ENCODE measurements around the gene ARHGAP28. TPM values are rescaled to one million over a fixed set of nuclear protein-coding genes. Genes with fewer than 3 reads are reported as not detected.

Gene ARHGAP28
- total RNA-seq, 2 experiments from 2014 or later, result not detected

- ATAC-seq, result no peak
- no peaks in the 10 kb centered on the region for H3K4me1 Mint-ChIP-seq
- H3K27me3 Mint-ChIP-seq, result no peaks in the 10 kb centered on the region
- intact Hi-C loops (cut with DNase I, micrococcal nuclease), result no loop called here
- H3K4me3 Mint-ChIP-seq, result no peak overlapping the region
- POLR2A ChIA-PET, result no interaction called here
- no peak for DNase-seq
- H3K27ac Mint-ChIP-seq, result no peak overlapping the region
- CTCF ChIA-PET, result interaction anchor here (0.6 kb wide), 1 partner anchor 663 kb away, joined by 3 read pairs; no protein-coding TSS in a partner anchor
- no peaks in the 10 kb centered on the region for H3K36me3 Mint-ChIP-seq (ENCODE audit: low read depth)
- no peaks in the 10 kb centered on the region for H3K9me3 Mint-ChIP-seq (ENCODE audit: low read depth)
Observed at GRCh38 chr18:6860804-6861448, 131.4 kb downstream of the ARHGAP28 start.

GRCh38 chr18:6865251-6865650 is 135.7 kb downstream of the ARHGAP28 start:
- H3K27me3 Mint-ChIP-seq, result no peaks in the 10 kb centered on the region
- ATAC-seq (no peak), DNase-seq (no peak)
- no peak overlapping the region for H3K27ac Mint-ChIP-seq
- H3K36me3 Mint-ChIP-seq (ENCODE audit: low read depth), result no peaks in the 10 kb centered on the region
- no peak overlapping the region for H3K4me3 Mint-ChIP-seq
- intact Hi-C loops (cut with DNase I, micrococcal nuclease), result no loop called here
- H3K9me3 Mint-ChIP-seq (ENCODE audit: low read depth), result no peaks in the 10 kb centered on the region
- CTCF ChIA-PET, result no interaction called here
- H3K4me1 Mint-ChIP-seq, result no peaks in the 10 kb centered on the region
- POLR2A ChIA-PET, result no interaction called here

- no peak for ATAC-seq
- H3K9me3 Mint-ChIP-seq (ENCODE audit: low read depth), result no peaks in the 10 kb centered on the region
- no peaks in the 10 kb centered on the region for H3K36me3 Mint-ChIP-seq (ENCODE audit: low read depth)
- intact Hi-C loops (cut with DNase I, micrococcal nuclease), result no loop called here
- H3K27ac Mint-ChIP-seq, result no peak overlapping the region
- no peak for DNase-seq
- no peak overlapping the region for H3K4me3 Mint-ChIP-seq
- no peaks in the 10 kb centered on the region for H3K4me1 Mint-ChIP-seq
- POLR2A ChIA-PET, result no interaction called here
- CTCF ChIA-PET, result no interaction called here
- H3K27me3 Mint-ChIP-seq, result no peaks in the 10 kb centered on the region
Observed at GRCh38 chr18:6866552-6867085, 137.1 kb downstream of the ARHGAP28 start.

- Mint-ChIP-seq H3K4me3 (no peak overlapping the region), H3K27me3 (no peaks in the 10 kb centered on the region), H3K27ac (no peak overlapping the region), H3K4me1 (no peaks in the 10 kb centered on the region), H3K9me3 (ENCODE audit: low read depth) (no peaks in the 10 kb centered on the region), H3K36me3 (ENCODE audit: low read depth) (no peaks in the 10 kb centered on the region)
- ChIA-PET POLR2A (no interaction called here), CTCF (no interaction called here)
- intact Hi-C loops (cut with DNase I, micrococcal nuclease), result no loop called here
- DNase-seq (no peak), ATAC-seq (no peak)
Observed at GRCh38 chr18:6868033-6868432, 138.5 kb downstream of the ARHGAP28 start.

- no peak overlapping the region for H3K27ac Mint-ChIP-seq
- intact Hi-C loops (cut with DNase I, micrococcal nuclease), result no loop called here
- no peaks in the 10 kb centered on the region for H3K36me3 Mint-ChIP-seq (ENCODE audit: low read depth)
- DNase-seq (no peak), ATAC-seq (no peak)
- CTCF ChIA-PET, result no interaction called here
- no peaks in the 10 kb centered on the region for H3K27me3 Mint-ChIP-seq
- no peak overlapping the region for H3K4me3 Mint-ChIP-seq
- H3K9me3 Mint-ChIP-seq (ENCODE audit: low read depth), result no peaks in the 10 kb centered on the region
- no peaks in the 10 kb centered on the region for H3K4me1 Mint-ChIP-seq
- POLR2A ChIA-PET, result no interaction called here
Observed at GRCh38 chr18:6871566-6871965, 142.1 kb downstream of the ARHGAP28 start.

GRCh38 chr18:6873040-6873751 is 143.7 kb downstream of the ARHGAP28 start:
- DNase-seq, result no peak
- Mint-ChIP-seq H3K27ac (no peak overlapping the region), H3K27me3 (no peaks in the 10 kb centered on the region), H3K4me1 (no peaks in the 10 kb centered on the region), H3K36me3 (ENCODE audit: low read depth) (no peaks in the 10 kb centered on the region), H3K4me3 (no peak overlapping the region), H3K9me3 (ENCODE audit: low read depth) (no peaks in the 10 kb centered on the region)
- ATAC-seq, result no peak
- ChIA-PET CTCF (no interaction called here), POLR2A (no interaction called here)
- intact Hi-C loops (cut with DNase I, micrococcal nuclease), result no loop called here

GRCh38 chr18:6874315-6874714 is 144.8 kb downstream of the ARHGAP28 start:
- intact Hi-C loops (cut with DNase I, micrococcal nuclease), result no loop called here
- Mint-ChIP-seq H3K36me3 (ENCODE audit: low read depth) (no peaks in the 10 kb centered on the region), H3K27ac (no peak overlapping the region), H3K4me1 (no peaks in the 10 kb centered on the region), H3K4me3 (no peak overlapping the region), H3K27me3 (no peaks in the 10 kb centered on the region), H3K9me3 (ENCODE audit: low read depth) (no peaks in the 10 kb centered on the region)
- ChIA-PET POLR2A (no interaction called here), CTCF (no interaction called here)
- DNase-seq (no peak), ATAC-seq (no peak)

GRCh38 chr18:6875749-6876148 is 146.2 kb downstream of the ARHGAP28 start:
- H3K27me3 Mint-ChIP-seq, result no peaks in the 10 kb centered on the region
- CTCF ChIA-PET, result no interaction called here
- H3K4me1 Mint-ChIP-seq, result no peaks in the 10 kb centered on the region
- H3K27ac Mint-ChIP-seq, result no peak overlapping the region
- POLR2A ChIA-PET, result no interaction called here
- DNase-seq, result no peak
- no peak overlapping the region for H3K4me3 Mint-ChIP-seq
- intact Hi-C loops (cut with DNase I, micrococcal nuclease), result no loop called here
- no peaks in the 10 kb centered on the region for H3K36me3 Mint-ChIP-seq (ENCODE audit: low read depth)
- no peaks in the 10 kb centered on the region for H3K9me3 Mint-ChIP-seq (ENCODE audit: low read depth)
- ATAC-seq, result no peak

- Mint-ChIP-seq H3K27me3 (no peaks in the 10 kb centered on the region), H3K36me3 (ENCODE audit: low read depth) (no peaks in the 10 kb centered on the region), H3K27ac (no peak overlapping the region), H3K9me3 (ENCODE audit: low read depth) (no peaks in the 10 kb centered on the region), H3K4me3 (no peak overlapping the region), H3K4me1 (no peaks in the 10 kb centered on the region)
- ChIA-PET POLR2A (no interaction called here), CTCF (no interaction called here)
- no peak for ATAC-seq
- intact Hi-C loops (cut with DNase I, micrococcal nuclease), result no loop called here
- DNase-seq, result no peak
Observed at GRCh38 chr18:6876641-6877041, 147.1 kb downstream of the ARHGAP28 start.

GRCh38 chr18:6877288-6877687 is 147.8 kb downstream of the ARHGAP28 start:
- intact Hi-C loops (cut with DNase I, micrococcal nuclease), result no loop called here
- H3K4me3 Mint-ChIP-seq, result no peak overlapping the region
- H3K36me3 Mint-ChIP-seq (ENCODE audit: low read depth), result no peaks in the 10 kb centered on the region
- ChIA-PET CTCF (no interaction called here), POLR2A (no interaction called here)
- H3K27ac Mint-ChIP-seq, result no peak overlapping the region
- no peaks in the 10 kb centered on the region for H3K4me1 Mint-ChIP-seq
- ATAC-seq (no peak), DNase-seq (no peak)
- H3K9me3 Mint-ChIP-seq (ENCODE audit: low read depth), result no peaks in the 10 kb centered on the region
- no peaks in the 10 kb centered on the region for H3K27me3 Mint-ChIP-seq

GRCh38 chr18:6878556-6879297 is 149.2 kb downstream of the ARHGAP28 start:
- no peak for DNase-seq
- H3K36me3 Mint-ChIP-seq (ENCODE audit: low read depth), result no peaks in the 10 kb centered on the region
- no peaks in the 10 kb centered on the region for H3K4me1 Mint-ChIP-seq
- H3K4me3 Mint-ChIP-seq, result no peak overlapping the region
- no peaks in the 10 kb centered on the region for H3K27me3 Mint-ChIP-seq
- intact Hi-C loops (cut with DNase I, micrococcal nuclease), result no loop called here
- H3K9me3 Mint-ChIP-seq (ENCODE audit: low read depth), result no peaks in the 10 kb centered on the region
- no peak for ATAC-seq
- ChIA-PET CTCF (no interaction called here), POLR2A (no interaction called here)
- no peak overlapping the region for H3K27ac Mint-ChIP-seq
